Muscle of leg (tissue), 11 donors: ENCODE data around the gene PSAP. TPM values are rescaled to one million over a fixed set of nuclear protein-coding genes. Genes with fewer than 3 reads are reported as not detected.
"Not testable (repeated sequence)": the region's sequence is repeated elsewhere in the genome, so short reads cannot be mapped to it uniquely, and the experiment has no call there.

Experiments used
- DNase-seq: peaks from one replicate; pipeline ENCODE4 v3.0.0; 2013
- H3K27ac ChIP-seq: one replicate; pipeline ENCODE4 v1.5.1; 2013; ENCODE audit warnings: mild to moderate bottlenecking, low read length, control low read depth
- H3K27me3 ChIP-seq: one replicate; pipeline ENCODE4 v1.6.1; 2013; ENCODE audit warnings: low read length; ENCODE audit not compliant: control insufficient read depth, insufficient read depth
- H3K36me3 ChIP-seq: one replicate; pipeline ENCODE4 v1.6.1; 2013; ENCODE audit warnings: low read length; ENCODE audit not compliant: control insufficient read depth, insufficient read depth
- H3K4me1 ChIP-seq: one replicate; pipeline ENCODE4 v1.6.1; 2013; ENCODE audit warnings: low read length; ENCODE audit not compliant: control insufficient read depth, insufficient read depth
- H3K4me3 ChIP-seq: one replicate; pipeline ENCODE4 v1.5.1; 2013; ENCODE audit warnings: low read length, control low read depth
- H3K9me3 ChIP-seq: replicated peaks from 2 replicates; pipeline ENCODE4 v1.6.1; 2013; ENCODE audit warnings: low read depth, low read length; ENCODE audit not compliant: control insufficient read depth
- WGBS: methylation state at CpG from one replicate; pipeline ENCODE4 v1.1.5; 2013; ENCODE audit warnings: missing lambda C conversion rate; ENCODE audit not compliant: insufficient coverage; 5-methylcytosine and 5-hydroxymethylcytosine counted together
- polyA plus RNA-seq, 8 donors: library from polyadenylated mRNA; unstranded; fragments of 120-200 nt; gene quantifications; one replicate each; pipeline versions ENCODE4 v1.2.1 to v1.2.3, GENCODE V29; 2013; ENCODE audit warnings: inconsistent platforms in 1 of 8, low replicate concordance in 1 of 8; ENCODE audit not compliant: insufficient read length in 8 of 8, insufficient read depth in 1 of 8
- total RNA-seq: library from RNA; stranded (reverse); fragments of 120-200 nt; gene quantifications from one replicate; pipeline ENCODE4 v1.2.4, GENCODE V29; 2013

PSAP gene
- total and polyA plus RNA-seq, 9 donors, result 414 to 581 (median 478) TPM

- no CpG with 5 or more reads among the region's 4 CpGs for WGBS
- peaks cover 17% of the 10 kb centered on the region for H3K4me1 ChIP-seq
- H3K4me3 ChIP-seq, result no peak overlapping the region
- H3K27ac ChIP-seq, result no peak overlapping the region
- no peak for DNase-seq
- H3K9me3 ChIP-seq, result no peaks in the 10 kb centered on the region
- no peaks in the 10 kb centered on the region for H3K27me3 ChIP-seq
- no peaks in the 10 kb centered on the region for H3K36me3 ChIP-seq
Measured at GRCh38 chr10:71856619-71857018, 5.6 kb upstream of the PSAP start.

GRCh38 chr10:71854031-71854430 lies 3.0 kb upstream of the PSAP start:
- WGBS, result 47% methylated on average over 5 of the region's 5 CpGs
- Histone ChIP-seq H3K27me3 (no peaks in the 10 kb centered on the region), H3K4me1 (peaks cover 11% of the 10 kb centered on the region), H3K36me3 (no peaks in the 10 kb centered on the region), H3K9me3 (no peaks in the 10 kb centered on the region), H3K4me3 (no peak overlapping the region), H3K27ac (no peak overlapping the region)
- DNase-seq, result peak; percentile 58

GRCh38 chr10:71852355-71852937 lies 1.4 kb upstream of the PSAP start:
- DNase-seq, result peak; percentile 73
- Histone ChIP-seq H3K4me3 (no peak overlapping the region), H3K4me1 (peaks cover 11% of the 10 kb centered on the region), H3K27ac (peak overlapping the region; percentile 31), H3K36me3 (peaks cover 5% of the 10 kb centered on the region), H3K27me3 (no peaks in the 10 kb centered on the region), H3K9me3 (no peaks in the 10 kb centered on the region)
- 83% methylated on average over 8 of the region's 11 CpGs for WGBS

GRCh38 chr10:71851465-71852095 lies 529 bp upstream of the PSAP start:
- not testable (repeated sequence) for H3K27me3 ChIP-seq, DNase-seq, H3K9me3 ChIP-seq, H3K36me3 ChIP-seq
- Histone ChIP-seq H3K4me1 (peaks cover 11% of the 10 kb centered on the region), H3K4me3 (peak overlapping the region; percentile 89), H3K27ac (peak overlapping the region; percentile 68)
- 68% methylated on average over 4 of the region's 20 CpGs for WGBS

- H3K9me3 ChIP-seq, result no peaks in the 10 kb centered on the region
- DNase-seq, result no peak
- peak overlapping the region; percentile 96 for H3K27ac ChIP-seq
- H3K36me3 ChIP-seq, result peaks cover 5% of the 10 kb centered on the region
- no peaks in the 10 kb centered on the region for H3K27me3 ChIP-seq
- 10% methylated on average over 7 of the region's 13 CpGs for WGBS
- peaks cover 11% of the 10 kb centered on the region for H3K4me1 ChIP-seq
- H3K4me3 ChIP-seq, result peak overlapping the region; percentile 89
Measured at GRCh38 chr10:71850021-71850742, 869 bp downstream of the PSAP start.

GRCh38 chr10:71849461-71849908 lies 1.6 kb downstream of the PSAP start:
- 87% methylated on average over 6 of the region's 17 CpGs for WGBS
- Histone ChIP-seq H3K9me3 (no peaks in the 10 kb centered on the region), H3K4me1 (peaks cover 11% of the 10 kb centered on the region), H3K27me3 (no peaks in the 10 kb centered on the region), H3K36me3 (peaks cover 5% of the 10 kb centered on the region), H3K4me3 (no peak overlapping the region), H3K27ac (no peak overlapping the region)
- no peak for DNase-seq

GRCh38 chr10:71848325-71849275 lies 2.5 kb downstream of the PSAP start:
- H3K4me3 ChIP-seq, result no peak overlapping the region
- H3K27me3 ChIP-seq, result no peaks in the 10 kb centered on the region
- H3K36me3 ChIP-seq, result peaks cover 5% of the 10 kb centered on the region
- 100% methylated on average over 1 of the region's 11 CpGs for WGBS
- H3K27ac ChIP-seq, result no peak overlapping the region
- H3K9me3 ChIP-seq, result no peaks in the 10 kb centered on the region
- no peak for DNase-seq
- H3K4me1 ChIP-seq, result peaks cover 11% of the 10 kb centered on the region

GRCh38 chr10:71847418-71847817 lies 3.6 kb downstream of the PSAP start:
- H3K27ac ChIP-seq, result no peak overlapping the region
- H3K9me3 ChIP-seq, result no peaks in the 10 kb centered on the region
- DNase-seq, result no peak
- H3K27me3 ChIP-seq, result no peaks in the 10 kb centered on the region
- H3K36me3 ChIP-seq, result peaks cover 5% of the 10 kb centered on the region
- WGBS, result 90% methylated on average over 6 of the region's 8 CpGs
- H3K4me3 ChIP-seq, result no peak overlapping the region
- H3K4me1 ChIP-seq, result peaks cover 14% of the 10 kb centered on the region

- no peak overlapping the region for H3K27ac ChIP-seq
- H3K4me3 ChIP-seq, result no peak overlapping the region
- H3K4me1 ChIP-seq, result peaks cover 14% of the 10 kb centered on the region
Measured at GRCh38 chr10:71846816-71847215, 4.2 kb downstream of the PSAP start.

More at GRCh38 chr10:71846816-71847215, 4.2 kb downstream of the PSAP start:
- Histone ChIP-seq H3K27me3 (no peaks in the 10 kb centered on the region), H3K36me3 (peaks cover 5% of the 10 kb centered on the region), H3K9me3 (no peaks in the 10 kb centered on the region)
- no peak for DNase-seq
- WGBS, result 89% methylated on average over 1 of the region's 3 CpGs
